ENCODE results near the gene TNFAIP8L3. TPM values are rescaled to one million over a fixed set of nuclear protein-coding genes. Genes with fewer than 3 reads are reported as not detected.

TNFAIP8L3 gene
- total and polyA plus RNA-seq, 2 of the 4 experiments (the other 2 are of a cell fraction), result 0.29 to 0.90 TPM

DNA sequence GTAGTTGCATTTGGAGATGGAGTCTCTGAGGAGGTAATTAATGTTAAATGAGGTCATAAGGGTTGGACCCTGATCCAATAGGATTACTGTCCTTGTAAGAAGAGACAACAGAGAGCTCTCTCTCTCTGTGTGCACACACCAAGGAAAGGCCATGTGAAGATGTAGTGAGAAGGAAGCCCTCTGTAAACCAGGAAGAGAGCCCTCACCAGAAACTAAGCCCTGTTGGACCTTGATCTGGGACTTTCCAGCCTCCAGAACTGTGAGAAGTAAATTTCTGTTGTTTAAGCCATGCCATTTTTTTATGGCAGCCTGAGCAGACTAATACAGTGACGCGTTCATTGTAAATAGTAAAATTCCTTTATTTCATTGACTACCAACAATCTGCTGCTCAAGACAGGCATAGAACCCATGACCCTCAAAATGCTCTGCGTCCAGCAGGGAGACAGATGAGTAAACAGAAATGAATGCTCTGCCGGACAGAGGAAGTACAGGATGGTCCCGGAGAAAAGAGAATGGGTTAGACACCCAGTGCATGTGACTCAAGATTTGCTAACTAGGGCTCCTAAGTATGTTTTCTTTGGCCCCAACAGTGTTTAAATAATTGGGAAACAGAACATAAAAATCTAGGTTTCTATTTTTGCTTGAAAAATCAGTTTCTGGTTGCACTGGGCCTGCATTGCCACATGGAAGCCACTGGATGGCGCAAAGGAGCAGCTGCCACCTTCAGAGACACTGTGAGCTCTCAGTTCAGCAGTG is 37.9 kb upstream of the TNFAIP8L3 start (continued):
- TF ChIP-seq, protein P1, sequence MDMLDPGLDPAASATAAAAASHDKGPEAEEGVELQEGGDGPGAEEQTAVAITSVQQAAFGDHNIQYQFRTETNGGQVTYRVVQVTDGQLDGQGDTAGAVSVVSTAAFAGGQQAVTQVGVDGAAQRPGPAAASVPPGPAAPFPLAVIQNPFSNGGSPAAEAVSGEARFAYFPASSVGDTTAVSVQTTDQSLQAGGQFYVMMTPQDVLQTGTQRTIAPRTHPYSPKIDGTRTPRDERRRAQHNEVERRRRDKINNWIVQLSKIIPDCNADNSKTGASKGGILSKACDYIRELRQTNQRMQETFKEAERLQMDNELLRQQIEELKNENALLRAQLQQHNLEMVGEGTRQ (IDR thresholded peaks at IDR 0.05; ENCODE audit: low read depth, low read length), result peak; percentile 66

DNA sequence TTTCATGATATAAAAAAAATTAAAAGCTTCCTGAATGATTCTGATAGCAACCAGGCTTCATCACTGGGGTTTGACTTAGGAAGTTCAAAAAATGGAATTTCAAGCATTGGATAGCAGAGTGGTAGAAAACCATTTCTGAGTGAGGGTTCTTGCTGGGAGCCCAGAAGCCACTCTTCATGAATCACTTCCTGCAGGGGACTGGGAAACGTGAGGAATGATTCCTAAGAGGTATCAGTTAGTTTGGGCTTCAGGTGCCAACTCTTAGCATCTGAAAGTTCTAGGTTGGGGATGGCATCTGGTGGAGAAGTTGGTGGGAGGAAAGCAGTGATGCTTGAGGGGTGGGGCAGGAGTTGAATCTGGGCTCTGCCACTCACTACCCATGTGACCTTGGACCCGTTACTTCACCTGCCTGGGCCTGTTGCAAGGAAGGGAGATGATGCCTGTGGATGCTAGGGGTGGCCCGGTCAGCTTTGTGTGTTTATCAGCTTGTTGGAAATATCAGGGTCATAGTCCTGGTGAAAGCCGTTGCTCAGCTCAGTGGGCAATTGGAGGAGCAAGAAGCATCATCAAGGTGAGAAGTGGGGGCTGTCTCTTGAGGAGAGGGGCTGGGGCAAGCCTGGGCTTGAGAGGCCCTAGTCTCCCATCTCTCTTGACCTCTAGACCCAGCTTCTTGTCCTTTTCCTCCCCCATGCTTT is 37.0 kb upstream of the TNFAIP8L3 start:
- WGBS, 2 experiments (ENCODE audit: extremely low coverage in 2 of 2, insufficient read length in 1 of 2), result 100% methylated on average over 1 of the region's 4 CpGs; no CpG with 5 or more reads in 1 of the 2 experiments
- CTCF ChIA-PET, result no interaction called here

More for the DNA sequence above, 37.0 kb upstream of the TNFAIP8L3 start:
- H2BK15ac ChIP-seq (ENCODE audit: low read depth, low read length), result peak overlapping the region; percentile 67
- peak overlapping the region; percentile 56 for H2AK9ac ChIP-seq (replicated peaks; ENCODE audit: low read depth, low read length, poor library complexity)
- H3K9ac ChIP-seq (ENCODE audit: low read depth, low read length), result no peak overlapping the region
- peak overlapping the region; percentile 73; the same call in 1 of the 2 replicates for H3K18ac ChIP-seq (ENCODE audit: low read depth, low read length)
- in situ Hi-C loops (cut with MboI; ENCODE audit: low sequenced_read_pairs), result no loop called here
- no peaks in the 10 kb centered on the region for H3K9me3 ChIP-seq (ENCODE audit: control insufficient read depth, insufficient read depth, low read length)
- 0 out of 2 replicates have a peak overlapping the region, but pooled peaks have one; percentile 1 for H4K91ac ChIP-seq (ENCODE audit: insufficient read depth, low read depth, low read length)
- dilution Hi-C loops (cut with HindIII; ENCODE audit: low sequenced_read_pairs, unreplicated experiment), result no loop called here
- peak overlapping the region; percentile 67 for H2AK5ac ChIP-seq (ENCODE audit: low read depth, low read length)
- peak overlapping the region; percentile 54; the same call in 1 of the 2 replicates for H3K23ac ChIP-seq (ENCODE audit: low read depth, low read length)
- intact Hi-C loops (cut with micrococcal nuclease), result no loop called here
- no peaks in the 10 kb centered on the region for H3K79me1 ChIP-seq (ENCODE audit: low read depth in 1 of 2, low read length in 2 of 2)
- peak overlapping the region; percentile 86; the same call in 1 of the 2 replicates for H2BK120ac ChIP-seq (ENCODE audit: low read depth, low read length)
- no peak overlapping the region for H3K4me3 ChIP-seq (ENCODE audit: insufficient read depth, low read depth, low read length)
- H2BK5ac ChIP-seq (ENCODE audit: low read depth, low read length, poor library complexity, severe bottlenecking), result peak overlapping the region; percentile 75
- peak overlapping the region; percentile 85; the same call in 1 of the 2 replicates for H3K14ac ChIP-seq (replicated peaks; ENCODE audit: low read depth, low read length)
- no peak for ATAC-seq (ENCODE audit: low read depth)
- POLR2A ChIA-PET (ENCODE audit: unreplicated experiment), result no interaction called here
- no TSS peak for BruUV-seq (replicated peaks)
- no peaks in the 10 kb centered on the region for H3K36me3 ChIP-seq (ENCODE audit: control insufficient read depth, insufficient read depth, low read length)
- peaks cover 14% of the 10 kb centered on the region for H3K9me1 ChIP-seq (ENCODE audit: insufficient read depth, low read length)
- peaks cover 2% of the 10 kb centered on the region; the same call in 1 of the 2 replicates for H3K27me3 ChIP-seq (ENCODE audit: control insufficient read depth, insufficient read depth, low read length)
- peak overlapping the region; percentile 56 for H3K4ac ChIP-seq (ENCODE audit: low read depth, low read length)
- peaks cover 4% of the 10 kb centered on the region; the same call in 1 of the 2 replicates for H4K20me1 ChIP-seq (ENCODE audit: insufficient read depth, low read length)
- no peak for DNase-seq
- H2BK20ac ChIP-seq (ENCODE audit: low read depth, low read length), result peak overlapping the region; percentile 81
- H3K56ac ChIP-seq (ENCODE audit: extremely low read depth, insufficient read depth, low read length), result 0 out of 2 replicates have a peak overlapping the region, but pooled peaks have one; percentile 27
- peaks cover 6% of the 10 kb centered on the region for H3K4me1 ChIP-seq (ENCODE audit: control insufficient read depth, insufficient read depth, low read length)
- H3K27ac ChIP-seq (ENCODE audit: insufficient read depth, low read length), result no peak overlapping the region
- H4K8ac ChIP-seq (ENCODE audit: low read depth in 2 of 2, low read length in 2 of 2), result peak overlapping the region in 1 of 2 experiments; percentile 69; a peak in 1 of 4 replicates
- H3K4me2 ChIP-seq (ENCODE audit: low read depth, low read length), result no peak overlapping the region
- H2AFZ ChIP-seq (replicated peaks; ENCODE audit: low read length, poor library complexity), result peak overlapping the region; percentile 54
- TF ChIP-seq CEBPB (IDR thresholded peaks at IDR 0.05; ENCODE audit: low read depth, low read length) (no peak), NFE2L2 (IDR thresholded peaks at IDR 0.05; ENCODE audit: low read depth, low read length) (no peak), FOS (IDR thresholded peaks at IDR 0.05; ENCODE audit: low read depth, low read length) (no peak), RFX5 (IDR thresholded peaks at IDR 0.05; ENCODE audit: low read depth, low read length) (no peak), POLR2A (IDR thresholded peaks at IDR 0.05; ENCODE audit: low read depth, low read length) (no peak)
- TF ChIP-seq, protein P1 (IDR thresholded peaks at IDR 0.05; ENCODE audit: low read depth, low read length), result no peak
- H4K5ac ChIP-seq (ENCODE audit: low read depth, low read length), result no peak overlapping the region
